Endodermal cell (in vitro differentiated cells): Measurements from ENCODE around the gene NEO1. TPM values are rescaled to one million over a fixed set of nuclear protein-coding genes. Genes with fewer than 3 reads are reported as not detected.

Experiments used
- DNase-seq: peaks from one replicate; pipeline ENCODE4 v3.0.0-alpha.2; 2017
- H3K27ac ChIP-seq: 2 replicates; pipeline ENCODE4 v1.5.1; 2013; ENCODE audit warnings: mild to moderate bottlenecking, low read depth, low read length, moderate library complexity
- H3K27me3 ChIP-seq: 2 replicates; pipeline ENCODE4 v1.6.1; 2013; ENCODE audit warnings: mild to moderate bottlenecking, low read length, moderate library complexity; ENCODE audit not compliant: insufficient read depth, control insufficient read depth, poor library complexity, severe bottlenecking
- H3K36me3 ChIP-seq: 2 replicates; pipeline ENCODE4 v1.7.0; 2013; ENCODE audit warnings: mild to moderate bottlenecking, low read length, moderate library complexity; ENCODE audit not compliant: control insufficient read depth, insufficient read depth
- H3K4me1 ChIP-seq: one replicate; pipeline ENCODE4 v1.7.0; 2013; ENCODE audit warnings: low read length; ENCODE audit not compliant: control insufficient read depth, insufficient read depth
- H3K4me3 ChIP-seq: 2 replicates; pipeline ENCODE4 v1.5.1; 2013; ENCODE audit warnings: mild to moderate bottlenecking, low read length, moderate library complexity
- H3K9ac ChIP-seq: 2 replicates; pipeline ENCODE4 v1.6.1; 2013; ENCODE audit warnings: mild to moderate bottlenecking, low read length, moderate library complexity; ENCODE audit not compliant: poor library complexity, severe bottlenecking; ENCODE audit errors: extremely low read depth
- H3K9me3 ChIP-seq: 2 replicates; pipeline ENCODE4 v1.6.1; 2013; ENCODE audit warnings: mild to moderate bottlenecking, low read length, moderate library complexity; ENCODE audit not compliant: control insufficient read depth
- H3K27ac Mint-ChIP-seq: 2 replicates; pipeline ENCODE4 v1.8.0; 2020; ENCODE audit warnings: mixed read lengths
- H3K27me3 Mint-ChIP-seq: 2 replicates; pipeline ENCODE4 v1.8.0; 2021; ENCODE audit warnings: mild to moderate bottlenecking, mixed read lengths; ENCODE audit not compliant: insufficient read depth
- H3K36me3 Mint-ChIP-seq: 2 replicates; pipeline ENCODE4 v1.8.0; 2020; ENCODE audit warnings: low read depth, mixed read lengths
- H3K4me1 Mint-ChIP-seq: 2 replicates; pipeline ENCODE4 v1.8.0; 2020; ENCODE audit warnings: mixed read lengths
- H3K4me3 Mint-ChIP-seq: 2 replicates; pipeline ENCODE4 v1.8.0; 2020; ENCODE audit warnings: mild to moderate bottlenecking, moderate library complexity, mixed read lengths
- H3K9me3 Mint-ChIP-seq: 2 replicates; pipeline ENCODE4 v1.8.0; 2020; ENCODE audit warnings: mild to moderate bottlenecking, mixed read lengths
- CTCF ChIP-seq: fragments of 200-600 bp; sonication (generic); conservative IDR thresholded peaks from 2 replicates; pipeline ENCODE4 v1.5.0; 2021; ENCODE audit warnings: antibody characterized with exemption, mild to moderate bottlenecking
- WGBS, 2 experiments: methylation state at CpG; one replicate each; pipeline versions ENCODE4 v1.1.5 to v1.1.7; 2013; ENCODE audit warnings: missing lambda C conversion rate in 2 of 2, mixed read lengths in 1 of 2; ENCODE audit not compliant: insufficient coverage in 1 of 2, insufficient read length in 1 of 2; 5-methylcytosine and 5-hydroxymethylcytosine counted together
- total RNA-seq, 2 donors: library from RNA; stranded (reverse); fragmentation: NEBNext Ultra II Directional in 1 of 2; extraction: Animal tissue kit (Norgen Biotek cat#: 25700) in 1 of 2; gene quantifications; 2 replicates in 1 of 2; 3 replicates in 1 of 2; pipeline ENCODE4 v1.2.1, GENCODE V29; 2021

The NEO1 gene
- total RNA-seq, 2 donors from 2014 or later: 132 TPM

GRCh38 chr15:73319460-73320245 is 267.4 kb downstream of the NEO1 start:
- H3K4me1 ChIP-seq: no peaks in the 10 kb centered on the region
- no peak for TF ChIP-seq CTCF
- no peak overlapping the region for H3K4me3 ChIP-seq
- no peak for DNase-seq
- no peak overlapping the region for H3K27ac Mint-ChIP-seq
- H3K4me1 Mint-ChIP-seq: no peaks in the 10 kb centered on the region
- H3K4me3 Mint-ChIP-seq: no peak overlapping the region
- H3K36me3 Mint-ChIP-seq: no peaks in the 10 kb centered on the region
- no peaks in the 10 kb centered on the region for H3K36me3 ChIP-seq
- no peak overlapping the region for H3K27ac ChIP-seq
- WGBS, 2 experiments: 83 to 94% methylated on average over 4 to 8 of the region's 8 CpGs
- H3K9me3 Mint-ChIP-seq: no peaks in the 10 kb centered on the region
- no peaks in the 10 kb centered on the region for H3K27me3 ChIP-seq
- H3K27me3 Mint-ChIP-seq: peaks cover 2% of the 10 kb centered on the region
- H3K9ac ChIP-seq: no peak overlapping the region
- no peaks in the 10 kb centered on the region for H3K9me3 ChIP-seq

GRCh38 chr15:73320619-73321180 is 268.4 kb downstream of the NEO1 start:
- no peak overlapping the region for H3K9ac ChIP-seq

More at GRCh38 chr15:73320619-73321180, 268.4 kb downstream of the NEO1 start:
- H3K4me3 Mint-ChIP-seq: no peak overlapping the region
- Histone ChIP-seq H3K36me3 (no peaks in the 10 kb centered on the region), H3K4me3 (no peak overlapping the region), H3K9me3 (no peaks in the 10 kb centered on the region), H3K4me1 (no peaks in the 10 kb centered on the region), H3K27me3 (no peaks in the 10 kb centered on the region), H3K27ac (no peak overlapping the region)
- H3K9me3 Mint-ChIP-seq: no peaks in the 10 kb centered on the region
- no peak for DNase-seq
- H3K27ac Mint-ChIP-seq: no peak overlapping the region
- TF ChIP-seq CTCF: no peak
- peaks cover 2% of the 10 kb centered on the region for H3K27me3 Mint-ChIP-seq
- 86 to 100% methylated on average over 2 to 3 of the region's 3 CpGs for WGBS, 2 experiments
- H3K4me1 Mint-ChIP-seq: no peaks in the 10 kb centered on the region
- H3K36me3 Mint-ChIP-seq: no peaks in the 10 kb centered on the region
